ENCODE data around the gene PRR35.
A peak's percentile ranks its signal among the peaks of the same experiment; 100 is the strongest.

The PRR35 gene

DNA sequence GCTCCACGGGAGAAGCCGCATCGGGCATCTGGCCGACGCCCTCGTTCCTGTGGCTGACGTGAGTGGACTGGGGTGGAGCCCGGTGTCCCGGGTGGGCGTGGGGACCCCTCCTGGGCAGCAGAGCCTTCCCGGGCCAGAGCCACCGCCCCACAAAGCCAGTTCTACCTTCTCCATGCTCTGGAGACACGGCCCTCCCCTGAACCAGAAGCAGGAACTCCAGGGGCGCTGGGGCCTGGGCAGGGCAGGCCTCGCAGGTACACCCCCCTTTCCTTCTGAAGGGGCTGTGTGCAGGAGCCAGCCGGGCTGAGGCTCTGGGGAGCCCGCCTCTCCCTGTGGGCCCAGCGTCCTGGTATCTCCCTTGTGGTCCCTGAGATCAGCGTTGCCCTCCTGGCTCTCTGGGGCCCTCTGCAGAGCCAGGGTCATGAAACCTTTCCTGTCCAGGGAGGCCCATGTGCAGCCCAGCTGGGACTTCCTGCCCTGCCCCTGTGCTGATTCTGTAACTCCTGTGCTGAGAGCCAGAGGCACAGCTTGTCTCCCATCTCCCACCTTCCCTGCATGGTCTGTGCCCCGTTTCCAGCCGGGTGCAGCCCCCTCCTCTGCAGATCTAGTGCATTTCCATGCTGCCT lies 16.1 kb downstream of the PRR35 start:
- TF ChIP-seq, protein P1, sequence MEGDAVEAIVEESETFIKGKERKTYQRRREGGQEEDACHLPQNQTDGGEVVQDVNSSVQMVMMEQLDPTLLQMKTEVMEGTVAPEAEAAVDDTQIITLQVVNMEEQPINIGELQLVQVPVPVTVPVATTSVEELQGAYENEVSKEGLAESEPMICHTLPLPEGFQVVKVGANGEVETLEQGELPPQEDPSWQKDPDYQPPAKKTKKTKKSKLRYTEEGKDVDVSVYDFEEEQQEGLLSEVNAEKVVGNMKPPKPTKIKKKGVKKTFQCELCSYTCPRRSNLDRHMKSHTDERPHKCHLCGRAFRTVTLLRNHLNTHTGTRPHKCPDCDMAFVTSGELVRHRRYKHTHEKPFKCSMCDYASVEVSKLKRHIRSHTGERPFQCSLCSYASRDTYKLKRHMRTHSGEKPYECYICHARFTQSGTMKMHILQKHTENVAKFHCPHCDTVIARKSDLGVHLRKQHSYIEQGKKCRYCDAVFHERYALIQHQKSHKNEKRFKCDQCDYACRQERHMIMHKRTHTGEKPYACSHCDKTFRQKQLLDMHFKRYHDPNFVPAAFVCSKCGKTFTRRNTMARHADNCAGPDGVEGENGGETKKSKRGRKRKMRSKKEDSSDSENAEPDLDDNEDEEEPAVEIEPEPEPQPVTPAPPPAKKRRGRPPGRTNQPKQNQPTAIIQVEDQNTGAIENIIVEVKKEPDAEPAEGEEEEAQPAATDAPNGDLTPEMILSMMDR (IDR thresholded peaks at IDR 0.05; ENCODE audit: low read depth, low read length) = no peak
- no peak for DNase-seq (ENCODE audit: extremely low read depth, low read depth)

DNA sequence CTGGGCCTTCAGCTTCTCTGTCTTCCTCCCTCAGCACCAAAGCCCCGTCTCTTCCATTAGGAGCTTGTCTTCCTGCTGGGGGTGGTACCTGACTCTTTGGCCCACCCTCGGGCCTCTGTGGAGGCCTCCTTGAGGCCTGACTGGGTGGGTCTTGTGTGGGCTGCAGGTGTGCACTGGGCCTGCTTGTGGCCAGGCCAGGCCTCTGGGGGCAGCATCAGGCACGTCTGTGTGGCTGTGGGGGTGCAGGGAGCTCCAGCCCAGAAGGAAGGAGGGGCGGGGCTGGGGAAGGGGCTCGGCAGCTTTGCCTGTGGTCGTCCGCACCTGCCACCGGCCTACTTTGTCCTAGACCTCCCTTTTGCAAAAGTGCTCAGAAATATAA lies 16.6 kb downstream of the PRR35 start:
- no peak for DNase-seq (ENCODE audit: extremely low read depth, low read depth)
- TF ChIP-seq, protein P1 (IDR thresholded peaks at IDR 0.05; ENCODE audit: low read depth, low read length) = no peak

DNA sequence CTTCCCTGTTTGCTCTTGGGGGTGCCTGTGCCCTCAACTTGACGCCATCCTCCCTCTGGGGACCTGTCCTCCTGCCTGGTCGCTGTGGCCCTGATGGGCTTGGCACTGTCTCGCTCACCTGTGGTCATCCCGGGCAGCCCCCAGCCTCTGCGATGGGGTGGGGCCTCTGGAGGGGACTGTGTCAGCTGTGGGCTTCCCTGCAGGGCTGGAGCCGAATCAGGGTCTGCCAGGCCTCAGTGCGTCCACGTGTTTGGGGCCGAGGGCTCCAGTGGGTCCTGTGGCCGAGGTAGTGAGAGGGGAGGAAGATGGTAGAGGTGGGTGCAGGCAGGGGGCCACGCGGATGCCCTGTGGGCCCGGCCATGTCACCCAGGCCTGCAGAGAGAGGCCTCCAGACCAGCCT lies 17.6 kb downstream of the PRR35 start:
- DNase-seq (ENCODE audit: extremely low read depth, low read depth) = no peak
- TF ChIP-seq, protein P1 (IDR thresholded peaks at IDR 0.05; ENCODE audit: low read depth, low read length) = no peak

- DNase-seq (ENCODE audit: extremely low read depth, low read depth) = no peak
- TF ChIP-seq, protein P1 (IDR thresholded peaks at IDR 0.05; ENCODE audit: low read depth, low read length) = no peak
These were observed 18.2 kb downstream of the PRR35 start for GRCh38 chr16:578232-578869.

DNA sequence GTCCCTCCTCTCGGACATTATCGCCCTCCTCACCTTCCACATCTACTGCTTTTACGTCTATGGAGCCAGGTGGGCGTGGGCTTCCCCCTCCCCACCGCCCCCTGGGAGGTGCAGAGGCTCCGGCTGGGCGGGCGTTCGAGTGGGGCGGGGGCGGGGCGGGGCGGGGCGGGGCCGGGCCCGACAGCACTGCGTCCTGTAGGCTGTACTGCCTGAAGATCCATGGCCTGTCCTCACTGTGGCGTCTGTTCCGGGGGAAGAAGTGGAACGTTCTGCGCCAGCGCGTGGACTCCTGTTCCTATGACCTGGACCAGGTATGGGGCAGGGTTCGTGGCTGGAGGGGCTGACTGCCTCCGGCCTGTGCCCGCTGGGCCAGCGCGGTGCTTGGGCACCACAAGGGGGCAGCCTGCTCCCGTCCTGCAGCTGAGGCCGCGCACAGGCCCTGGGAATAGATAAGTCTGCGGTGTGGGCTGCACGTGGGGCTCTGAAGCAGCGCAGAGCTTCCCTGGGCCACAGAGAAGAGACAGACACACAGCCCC lies 18.7 kb downstream of the PRR35 start:
- peak; percentile 48 for DNase-seq (ENCODE audit: extremely low read depth, low read depth)
- TF ChIP-seq, protein P1 (IDR thresholded peaks at IDR 0.05; ENCODE audit: low read depth, low read length) = peak; percentile 86

DNA sequence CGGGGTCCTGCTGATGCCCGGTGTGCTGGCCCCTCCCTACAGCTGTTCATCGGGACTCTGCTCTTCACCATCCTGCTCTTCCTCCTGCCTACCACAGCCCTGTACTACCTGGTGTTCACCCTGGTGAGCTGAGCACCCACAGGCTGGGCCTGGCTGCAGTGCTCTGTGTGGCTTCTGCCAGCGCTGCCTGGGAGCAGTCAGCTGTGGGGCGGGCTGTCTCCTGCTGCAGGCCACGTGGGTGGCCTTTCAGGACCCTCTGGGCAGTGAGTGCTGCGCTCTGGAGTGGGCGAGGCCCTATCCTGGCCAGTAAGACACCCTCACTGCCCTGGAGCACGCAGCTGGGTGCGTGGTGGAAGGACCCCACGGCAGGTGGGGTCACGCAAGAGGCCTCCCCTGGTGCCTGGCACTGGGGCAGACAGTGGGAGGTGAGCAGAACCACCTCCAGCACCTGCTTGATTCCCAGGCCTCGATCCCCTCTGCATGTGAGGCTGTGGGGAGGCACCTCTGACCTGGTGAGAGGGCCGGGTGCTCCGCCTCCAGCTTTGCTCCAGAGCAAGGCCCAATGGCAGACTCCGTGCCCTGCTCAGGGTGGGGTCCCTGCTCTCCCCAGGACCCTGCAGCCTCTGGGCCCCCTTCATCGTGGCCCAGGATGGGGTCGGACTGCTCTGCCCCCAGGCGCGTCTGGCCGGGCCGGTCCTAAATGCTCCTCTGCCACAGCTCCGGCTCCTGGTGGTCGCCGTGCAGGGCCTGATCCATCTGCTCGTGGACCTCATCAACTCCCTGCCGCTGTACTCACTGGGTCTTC lies 20.1 kb downstream of the PRR35 start:
- DNase-seq (ENCODE audit: extremely low read depth, low read depth) = no peak
- TF ChIP-seq, protein P1 (IDR thresholded peaks at IDR 0.05; ENCODE audit: low read depth, low read length) = no peak

All from AG09319 (cell line).